Measurements from ENCODE around the gene KCNQ5.
"Not testable (repeated sequence)": the region's sequence is repeated elsewhere in the genome, so short reads cannot be mapped to it uniquely, and the experiment has no call there.

The KCNQ5 gene

DNA sequence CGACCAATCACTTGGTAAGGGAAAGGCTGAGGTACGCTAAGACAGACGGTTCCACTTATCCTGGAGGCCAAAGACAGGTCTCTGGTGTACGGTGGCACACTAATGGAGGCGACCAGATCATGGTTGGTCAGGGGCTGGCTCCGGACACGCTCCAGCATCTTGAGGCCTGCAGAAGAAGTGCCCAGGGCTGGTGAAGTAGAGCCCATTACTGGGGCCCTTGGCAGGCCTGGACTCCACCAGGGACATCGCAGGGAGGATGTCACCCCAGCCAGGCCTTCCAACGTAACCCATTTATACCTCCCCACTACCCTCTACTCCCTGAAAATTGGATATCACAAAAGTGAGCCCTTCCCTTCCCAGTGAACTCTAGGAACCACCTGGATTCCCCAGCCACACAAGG lies 587.3 kb downstream of the KCNQ5 start:
- DNase-seq, result no peak

DNA sequence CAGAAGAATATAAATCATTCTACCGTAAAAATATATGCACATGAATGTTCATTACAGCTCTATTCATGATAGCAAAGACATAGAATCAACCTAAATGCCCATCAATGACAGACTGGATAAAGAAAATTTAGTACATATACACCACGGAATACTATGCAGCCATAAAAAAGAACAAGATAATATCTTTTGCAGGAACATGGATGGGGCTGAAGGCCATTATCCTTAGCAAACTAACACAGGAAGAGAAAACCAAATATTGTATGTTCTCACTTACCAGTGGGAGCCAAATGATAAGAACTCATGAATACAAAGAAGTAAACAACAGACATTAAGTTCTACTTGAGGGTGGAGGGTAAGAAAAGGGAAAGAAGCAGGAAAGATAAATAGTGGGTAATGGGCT lies 595.0 kb downstream of the KCNQ5 start:
- no peak for DNase-seq

DNA sequence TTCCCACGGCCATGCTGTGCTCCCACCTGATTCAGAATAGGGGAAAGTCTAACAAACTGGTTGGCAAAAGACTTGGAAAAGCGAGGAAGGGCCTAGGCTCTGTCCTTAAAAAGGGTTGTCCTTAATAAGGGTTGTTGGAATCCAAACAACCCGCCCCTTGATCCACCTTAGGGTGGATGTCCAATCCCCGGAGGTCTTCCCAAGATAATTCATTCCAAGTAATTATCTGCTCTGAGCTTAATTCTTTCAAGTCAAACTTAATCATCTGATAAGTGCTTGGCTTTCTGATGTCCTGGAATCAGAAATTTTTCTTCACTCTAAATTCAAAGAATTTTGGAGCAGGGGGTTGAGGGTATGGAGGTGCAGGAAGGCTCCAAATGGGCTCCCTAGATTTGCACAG lies 603.5 kb downstream of the KCNQ5 start, which contains the start of gene KHDC1L:
Gene KHDC1L (minus strand): TSS at position 101 of the 400 bp plus-strand sequence. CDS start 88 bp downstream, at position 13.
- no peak for DNase-seq

DNA sequence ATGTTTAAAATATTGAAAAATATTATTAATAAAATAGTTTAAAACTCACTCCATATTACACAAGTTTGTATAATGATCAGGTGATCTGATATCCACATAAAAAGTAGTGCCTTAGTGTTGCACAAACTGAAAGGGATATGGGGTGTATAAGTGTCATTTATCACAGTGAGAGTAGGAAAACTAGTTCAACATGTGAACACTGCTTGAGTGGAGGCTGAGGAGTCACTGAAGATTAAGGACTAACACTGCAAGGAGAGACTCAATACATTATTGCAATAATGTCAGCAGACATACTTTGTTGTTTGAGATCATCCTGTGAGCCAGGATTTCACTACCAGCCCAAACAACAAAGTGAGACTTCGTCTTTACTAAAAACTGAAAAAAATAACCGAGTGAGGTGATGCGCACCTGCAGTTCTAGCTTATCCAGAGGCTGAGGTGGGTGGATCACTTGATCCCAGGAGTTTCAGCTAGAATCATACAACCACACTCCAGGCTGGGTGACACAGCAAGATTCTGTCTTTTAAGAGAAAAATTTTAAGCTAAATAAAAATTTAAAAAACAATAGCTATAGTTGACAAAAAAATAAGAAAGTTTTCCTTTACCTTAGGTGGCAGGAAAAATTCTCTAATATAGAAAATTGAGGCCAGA lies 605.9 kb downstream of the KCNQ5 start:
- DNase-seq, result no peak

DNA sequence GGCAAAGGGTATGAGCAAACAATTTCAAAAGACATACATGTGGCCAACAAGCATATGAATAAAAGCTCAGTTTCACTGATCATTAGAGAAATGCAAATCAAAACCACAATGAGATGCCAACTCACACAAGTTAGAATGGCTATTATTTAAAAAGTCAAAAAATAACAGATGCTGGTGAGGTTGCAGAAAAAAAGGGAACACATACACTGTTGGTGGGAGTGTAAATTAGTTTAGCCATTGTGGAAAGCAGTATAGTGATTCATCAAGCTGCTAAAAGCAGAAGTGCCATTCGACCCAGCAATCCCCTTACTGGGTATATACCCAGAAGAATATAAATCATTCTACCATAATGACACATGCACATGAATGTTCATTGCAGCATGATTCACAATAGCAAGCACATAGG lies 610.1 kb downstream of the KCNQ5 start:
- no peak for DNase-seq

DNA sequence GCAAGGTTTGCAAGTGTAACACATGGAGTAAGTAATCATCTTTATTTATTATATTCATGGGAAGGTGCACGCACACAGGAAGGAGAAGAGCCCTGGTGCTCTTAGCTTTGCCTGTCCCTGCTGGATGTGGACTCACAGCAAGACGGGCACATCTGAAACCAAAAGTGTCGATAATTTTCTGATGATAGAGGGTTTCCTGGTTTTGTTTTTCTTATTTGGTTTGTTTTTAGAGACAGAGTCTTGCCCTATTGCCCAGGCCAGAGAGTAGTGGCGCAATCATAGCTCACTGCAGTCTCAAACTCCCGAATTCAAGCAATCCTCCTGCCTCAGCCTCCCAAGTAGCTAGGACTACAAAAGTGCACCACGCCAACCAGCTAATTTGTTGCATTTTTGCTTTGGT lies 611.2 kb downstream of the KCNQ5 start:
- DNase-seq, result no peak

DNA sequence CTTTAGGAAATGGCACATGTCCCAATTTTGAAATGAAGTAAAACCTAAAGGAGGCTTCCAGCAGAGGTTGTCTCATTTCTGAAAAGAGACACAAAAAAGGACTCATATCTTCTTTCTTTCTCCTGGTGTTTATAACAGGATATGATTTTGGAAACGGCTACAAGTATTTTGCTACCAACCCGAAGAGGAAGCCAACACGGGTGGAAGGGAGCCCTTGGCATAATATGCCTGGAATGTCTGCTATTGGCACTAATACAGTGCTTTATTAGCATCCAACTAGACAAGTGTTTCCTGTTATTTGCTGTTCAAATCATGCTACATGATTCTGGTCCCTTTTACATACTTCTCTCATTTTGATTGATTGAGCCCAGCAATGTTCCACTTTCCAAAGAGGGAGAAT lies 612.1 kb downstream of the KCNQ5 start:
- DNase-seq, result not testable (repeated sequence)

DNA sequence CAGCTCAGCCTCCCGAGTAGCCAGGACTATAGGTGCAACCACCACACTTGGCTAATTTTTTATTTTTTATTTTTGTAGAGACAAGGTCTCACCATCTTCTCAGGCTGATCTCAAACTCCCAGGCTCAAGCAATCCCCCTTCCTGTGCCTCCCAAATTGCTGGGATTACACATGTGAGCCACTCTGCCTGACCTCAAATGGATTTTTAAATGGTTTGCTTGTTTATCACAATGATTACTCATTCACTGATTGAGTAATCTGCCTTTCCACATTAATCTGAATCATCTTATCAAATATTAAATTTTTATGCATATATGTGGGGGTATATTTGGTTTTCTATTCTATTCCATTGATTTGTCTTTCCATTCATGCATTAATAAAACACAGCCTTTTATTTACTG lies 612.9 kb downstream of the KCNQ5 start:
- DNase-seq, result no peak

DNA sequence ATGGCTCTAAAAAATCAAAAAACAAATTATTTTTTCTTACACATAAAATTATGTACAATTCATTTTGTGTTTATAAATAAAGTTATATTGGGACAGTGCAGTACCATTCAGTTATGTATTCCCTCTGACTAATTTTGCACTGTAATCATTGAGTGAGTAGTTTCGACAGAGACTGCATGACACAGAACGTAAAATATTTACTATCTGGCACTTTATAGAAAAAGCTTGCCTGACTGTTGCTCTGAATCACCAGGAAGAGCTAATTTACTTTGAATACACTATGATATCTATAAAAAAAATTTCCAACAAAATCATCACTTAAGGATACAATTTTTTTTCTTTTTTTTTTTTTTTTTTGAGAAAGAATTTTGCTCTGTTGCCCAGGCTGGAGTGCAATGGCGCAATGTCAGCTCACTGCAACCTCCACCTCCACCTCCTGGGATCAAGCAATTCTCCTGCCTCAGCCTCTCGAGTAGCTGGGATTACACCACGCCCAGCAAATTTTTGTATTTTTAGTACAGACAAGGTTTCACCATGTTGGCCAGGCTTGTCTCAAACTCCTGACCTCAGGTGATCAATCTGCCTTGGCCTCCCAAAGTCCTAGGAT lies 614.4 kb downstream of the KCNQ5 start:
- DNase-seq, result no peak

DNA sequence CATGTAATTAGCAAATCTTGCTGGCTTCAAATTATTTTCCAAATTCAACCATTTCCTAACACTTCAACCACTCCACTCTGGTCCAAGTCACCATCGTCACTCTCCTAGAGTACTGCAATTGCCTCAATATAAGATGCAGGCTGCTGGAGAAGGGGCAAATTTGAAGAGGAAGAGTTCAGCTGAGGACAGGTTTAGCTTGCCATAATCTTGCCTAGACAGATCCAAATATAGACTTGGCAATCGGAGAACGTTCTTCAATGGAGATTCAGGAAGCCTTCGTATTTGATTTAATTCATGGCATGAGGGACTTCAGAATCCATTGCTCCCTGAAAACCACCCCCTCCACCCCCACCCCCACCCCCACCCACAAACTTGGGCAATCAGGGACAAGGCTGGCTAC lies 618.9 kb downstream of the KCNQ5 start:
- no peak for DNase-seq

DNA sequence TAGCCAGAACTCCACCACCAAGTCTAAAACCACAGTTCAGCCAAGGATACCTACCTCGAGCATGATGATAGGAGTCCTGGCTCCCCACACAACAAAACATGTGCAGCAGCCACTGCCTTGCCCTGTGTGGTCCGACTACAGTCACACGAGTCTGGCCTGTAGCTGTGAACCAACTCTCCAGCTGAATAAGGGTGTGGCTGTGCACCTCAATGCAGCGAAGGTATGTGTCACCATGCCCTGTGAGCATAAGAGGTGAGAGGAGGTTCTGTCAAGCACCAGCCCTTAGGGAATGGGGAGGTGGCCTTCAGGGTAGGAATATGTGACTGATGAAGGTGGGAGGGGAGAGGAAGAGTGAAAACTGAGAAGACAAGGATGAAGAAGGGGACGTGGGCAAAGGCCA lies 620.1 kb downstream of the KCNQ5 start:
- no peak for DNase-seq

All from SHP77 (cell line).